PC-9 (cell line): ENCODE data around the gene TYSND1. TPM values are rescaled to one million over a fixed set of nuclear protein-coding genes. Genes with fewer than 3 reads are reported as not detected.

Experiments
- BruUV-seq: library from RNA; stranded (reverse); fragments of 400-500 nt; replicated peaks from 2 replicates; lab custom pipeline; 2021; lab: Mats Ljungman, UMichigan
- CTCF ChIA-PET: fragments of 300-600 bp; sonication (Branson Sonifier 250); formaldehyde crosslinking; loops from one replicate; lab custom pipeline; 2022; ENCODE audit warnings: antibody characterized with exemption; lab: Charles Lee
- POLR2A ChIA-PET: fragments of 300-600 bp; sonication (Branson Sonifier 250); formaldehyde crosslinking; loops from one replicate; lab custom pipeline; 2022; ENCODE audit warnings: antibody characterized with exemption; ENCODE audit not compliant: unreplicated experiment; lab: Charles Lee
- DNase-seq, 2 experiments: peaks; one replicate each; pipeline versions ENCODE4 v3.0.0 to v3.0.0-alpha.2; 2015 to 2022; ENCODE audit warnings: mixed read lengths in 1 of 2
- H2AFZ ChIP-seq: fragments of 200-600 bp; sonication (generic); 2 replicates; pipeline ENCODE4 v1.8.1; 2017; ENCODE audit warnings: antibody characterized with exemption
- H3F3A ChIP-seq: fragments of 200-600 bp; sonication (generic); 2 replicates; pipeline ENCODE4 v1.8.1; 2017; ENCODE audit warnings: antibody characterized with exemption, mild to moderate bottlenecking, low read depth; ENCODE audit not compliant: insufficient read depth
- H3K27ac ChIP-seq: fragments of 200-600 bp; sonication (generic); 2 replicates; pipeline ENCODE4 v1.6.1; 2016; ENCODE audit warnings: mixed run types
- H3K27me3 ChIP-seq: fragments of 200-600 bp; sonication (generic); 2 replicates; pipeline ENCODE4 v1.6.1; 2016; ENCODE audit warnings: low read depth, mixed run types; ENCODE audit not compliant: insufficient read depth
- H3K36me3 ChIP-seq: fragments of 200-600 bp; sonication (generic); 2 replicates; pipeline ENCODE4 v1.6.1; 2016; ENCODE audit warnings: low read depth, mixed run types
- H3K4me1 ChIP-seq: fragments of 200-600 bp; sonication (generic); replicated peaks from 2 replicates; pipeline ENCODE4 v1.6.1; 2016; ENCODE audit warnings: mixed run types; ENCODE audit not compliant: insufficient read depth
- H3K4me2 ChIP-seq: fragments of 200-600 bp; sonication (generic); 2 replicates; pipeline ENCODE4 v1.6.1; 2017; ENCODE audit warnings: mixed run types
- H3K4me3 ChIP-seq: fragments of 200-600 bp; sonication (generic); 2 replicates; pipeline ENCODE4 v1.6.1; 2016; ENCODE audit warnings: mixed run types
- H3K79me2 ChIP-seq: fragments of 200-600 bp; sonication (generic); 2 replicates; pipeline ENCODE4 v1.6.1; 2017; ENCODE audit warnings: low read depth, mixed run types
- H3K9me2 ChIP-seq: fragments of 200-600 bp; sonication (generic); 2 replicates; pipeline ENCODE4 v1.8.1; 2017; ENCODE audit warnings: mild to moderate bottlenecking; ENCODE audit not compliant: insufficient read depth
- H3K9me3 ChIP-seq: fragments of 200-600 bp; sonication (generic); 2 replicates; pipeline ENCODE4 v1.8.1; 2016; ENCODE audit warnings: low read depth; ENCODE audit not compliant: insufficient read depth
- H4K20me1 ChIP-seq: fragments of 200-600 bp; sonication (generic); 2 replicates; pipeline ENCODE4 v1.8.1; 2017; ENCODE audit not compliant: insufficient read depth
- EZH2 ChIP-seq: fragments of 200-600 bp; sonication (generic); IDR thresholded peaks from 2 replicates; pipeline ENCODE4 v1.8.0; 2017; ENCODE audit warnings: antibody characterized with exemption, low read depth
- intact Hi-C: fragments of 100-400 bp; cut with micrococcal nuclease; formaldehyde crosslinking; loops from one replicate; pipeline ENCODE4 v1.10.0; 2022; ENCODE audit not compliant: unreplicated experiment
- total RNA-seq: library from RNA; stranded (reverse); gene quantifications from 2 replicates; pipeline ENCODE4 v1.2.3, GENCODE V29; 2021
- TF ChIP-seq, protein P1 (sequence below): fragments of 200-600 bp; sonication (generic); conservative IDR thresholded peaks from 2 replicates; pipeline ENCODE4 v1.6.1; 2017; ENCODE audit warnings: mixed run types, antibody characterized with exemption, mild to moderate bottlenecking, moderate library complexity

TYSND1 gene
- total RNA-seq, 1 experiment from 2014 or later: 28.0 TPM

DNA sequence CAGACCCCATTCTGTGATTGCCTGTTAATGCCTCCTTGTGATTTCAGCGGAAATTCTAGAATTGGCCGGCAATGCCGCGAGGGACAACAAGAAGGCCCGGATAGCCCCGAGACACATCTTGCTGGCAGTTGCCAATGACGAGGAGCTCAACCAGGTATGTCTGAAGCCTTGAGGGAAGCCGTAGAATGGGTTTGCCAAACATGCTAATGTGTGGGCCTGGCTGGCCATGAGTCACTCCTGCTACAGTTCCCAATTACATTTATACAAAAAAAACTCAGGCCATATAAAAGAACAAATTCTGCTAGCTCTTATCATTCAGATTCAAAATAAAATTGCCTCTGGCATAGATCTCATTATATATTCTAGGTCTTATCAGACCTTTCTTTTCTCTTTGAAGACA lies 56.5 kb downstream of the TYSND1 start:
- H3K4me2 ChIP-seq: no peak overlapping the region
- no peaks in the 10 kb centered on the region for H3K9me2 ChIP-seq
- POLR2A ChIA-PET: no interaction called here
- H2AFZ ChIP-seq: no peak overlapping the region
- intact Hi-C loops: no loop called here
- H3K4me3 ChIP-seq: no peak overlapping the region
- TF ChIP-seq EZH2: no peak
- TF ChIP-seq, protein P1, sequence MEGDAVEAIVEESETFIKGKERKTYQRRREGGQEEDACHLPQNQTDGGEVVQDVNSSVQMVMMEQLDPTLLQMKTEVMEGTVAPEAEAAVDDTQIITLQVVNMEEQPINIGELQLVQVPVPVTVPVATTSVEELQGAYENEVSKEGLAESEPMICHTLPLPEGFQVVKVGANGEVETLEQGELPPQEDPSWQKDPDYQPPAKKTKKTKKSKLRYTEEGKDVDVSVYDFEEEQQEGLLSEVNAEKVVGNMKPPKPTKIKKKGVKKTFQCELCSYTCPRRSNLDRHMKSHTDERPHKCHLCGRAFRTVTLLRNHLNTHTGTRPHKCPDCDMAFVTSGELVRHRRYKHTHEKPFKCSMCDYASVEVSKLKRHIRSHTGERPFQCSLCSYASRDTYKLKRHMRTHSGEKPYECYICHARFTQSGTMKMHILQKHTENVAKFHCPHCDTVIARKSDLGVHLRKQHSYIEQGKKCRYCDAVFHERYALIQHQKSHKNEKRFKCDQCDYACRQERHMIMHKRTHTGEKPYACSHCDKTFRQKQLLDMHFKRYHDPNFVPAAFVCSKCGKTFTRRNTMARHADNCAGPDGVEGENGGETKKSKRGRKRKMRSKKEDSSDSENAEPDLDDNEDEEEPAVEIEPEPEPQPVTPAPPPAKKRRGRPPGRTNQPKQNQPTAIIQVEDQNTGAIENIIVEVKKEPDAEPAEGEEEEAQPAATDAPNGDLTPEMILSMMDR: no peak
- no TSS peak for BruUV-seq
- CTCF ChIA-PET: no interaction called here
- no peaks in the 10 kb centered on the region for H3F3A ChIP-seq
- no peaks in the 10 kb centered on the region for H3K36me3 ChIP-seq
- DNase-seq: no peak
- H3K27me3 ChIP-seq: no peaks in the 10 kb centered on the region
- no peaks in the 10 kb centered on the region for H4K20me1 ChIP-seq
- H3K79me2 ChIP-seq: no peaks in the 10 kb centered on the region
- H3K27ac ChIP-seq: no peak overlapping the region
- no peaks in the 10 kb centered on the region for H3K4me1 ChIP-seq
- no peaks in the 10 kb centered on the region for H3K9me3 ChIP-seq

- intact Hi-C loops: no loop called here
- no peaks in the 10 kb centered on the region for H3K79me2 ChIP-seq
- H3K9me2 ChIP-seq: no peaks in the 10 kb centered on the region
- DNase-seq: no peak
- ChIA-PET POLR2A (no interaction called here), CTCF (no interaction called here)
- H3K36me3 ChIP-seq: no peaks in the 10 kb centered on the region
- no peak overlapping the region for H2AFZ ChIP-seq
- TF ChIP-seq EZH2: no peak
- TF ChIP-seq, protein P1: no peak
- H3K9me3 ChIP-seq: no peaks in the 10 kb centered on the region
- no peak overlapping the region for H3K27ac ChIP-seq
- no peak overlapping the region for H3K4me2 ChIP-seq
- H3K4me1 ChIP-seq: no peaks in the 10 kb centered on the region
- no TSS peak for BruUV-seq
- no peak overlapping the region for H3K4me3 ChIP-seq
- no peaks in the 10 kb centered on the region for H3K27me3 ChIP-seq
- no peaks in the 10 kb centered on the region for H3F3A ChIP-seq
- H4K20me1 ChIP-seq: no peaks in the 10 kb centered on the region
These were observed 58.2 kb downstream of the TYSND1 start for GRCh38 chr10:70088308-70088698.

Other genes with a start within 250 kb of the TYSND1 start
- 0.43 TPM in 1 of 2 replicates, not detected in the other for gene MACROH2A2, start 93.9 kb downstream of the TYSND1 start, total RNA-seq
- gene AIFM2, start 13.9 kb downstream of the TYSND1 start, total RNA-seq: 40.3 and 47.0 TPM in 2 replicates
- 80.3 and 124 TPM in 2 replicates for gene SAR1A, start 23.8 kb upstream of the TYSND1 start, total RNA-seq
- gene PPA1, start 86.7 kb upstream of the TYSND1 start, total RNA-seq: 224 and 236 TPM in 2 replicates
- 0.05 and 0.09 TPM in 2 replicates for gene NPFFR1, start 137.3 kb upstream of the TYSND1 start, total RNA-seq
- gene LRRC20, start 235.9 kb upstream of the TYSND1 start, total RNA-seq: 40.2 and 41.5 TPM in 2 replicates